ENCODE results near the gene RTRAF.
A peak's percentile ranks its signal among the peaks of the same experiment; 100 is the strongest.

Gene RTRAF

DNA sequence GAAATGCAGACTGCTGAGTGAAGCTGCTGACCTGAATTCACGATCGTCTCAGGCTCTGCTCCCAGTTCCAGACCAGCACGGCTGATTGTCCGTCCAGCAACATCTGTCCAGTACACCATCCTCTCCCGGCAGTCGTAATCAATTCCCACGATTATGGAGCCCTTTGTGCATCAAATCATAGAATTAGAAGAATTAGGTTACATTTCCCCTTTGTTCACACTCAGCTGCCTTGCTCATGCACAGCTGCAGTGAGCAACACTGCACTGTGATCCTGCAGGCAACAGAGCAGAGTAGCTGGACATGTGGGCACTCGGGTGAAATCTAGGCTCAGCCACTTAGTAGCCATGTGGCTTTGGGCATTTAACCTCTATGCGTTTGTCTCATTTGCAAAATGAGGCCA, 22.2 kb downstream of the RTRAF start:
- DNase-seq (ENCODE audit: insufficient read length, low spot score) (no peak), FAIRE-seq (no peak)
- TF ChIP-seq, protein P1, sequence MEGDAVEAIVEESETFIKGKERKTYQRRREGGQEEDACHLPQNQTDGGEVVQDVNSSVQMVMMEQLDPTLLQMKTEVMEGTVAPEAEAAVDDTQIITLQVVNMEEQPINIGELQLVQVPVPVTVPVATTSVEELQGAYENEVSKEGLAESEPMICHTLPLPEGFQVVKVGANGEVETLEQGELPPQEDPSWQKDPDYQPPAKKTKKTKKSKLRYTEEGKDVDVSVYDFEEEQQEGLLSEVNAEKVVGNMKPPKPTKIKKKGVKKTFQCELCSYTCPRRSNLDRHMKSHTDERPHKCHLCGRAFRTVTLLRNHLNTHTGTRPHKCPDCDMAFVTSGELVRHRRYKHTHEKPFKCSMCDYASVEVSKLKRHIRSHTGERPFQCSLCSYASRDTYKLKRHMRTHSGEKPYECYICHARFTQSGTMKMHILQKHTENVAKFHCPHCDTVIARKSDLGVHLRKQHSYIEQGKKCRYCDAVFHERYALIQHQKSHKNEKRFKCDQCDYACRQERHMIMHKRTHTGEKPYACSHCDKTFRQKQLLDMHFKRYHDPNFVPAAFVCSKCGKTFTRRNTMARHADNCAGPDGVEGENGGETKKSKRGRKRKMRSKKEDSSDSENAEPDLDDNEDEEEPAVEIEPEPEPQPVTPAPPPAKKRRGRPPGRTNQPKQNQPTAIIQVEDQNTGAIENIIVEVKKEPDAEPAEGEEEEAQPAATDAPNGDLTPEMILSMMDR (IDR thresholded peaks at IDR 0.05; ENCODE audit: insufficient read depth, missing control alignments): no peak

DNA sequence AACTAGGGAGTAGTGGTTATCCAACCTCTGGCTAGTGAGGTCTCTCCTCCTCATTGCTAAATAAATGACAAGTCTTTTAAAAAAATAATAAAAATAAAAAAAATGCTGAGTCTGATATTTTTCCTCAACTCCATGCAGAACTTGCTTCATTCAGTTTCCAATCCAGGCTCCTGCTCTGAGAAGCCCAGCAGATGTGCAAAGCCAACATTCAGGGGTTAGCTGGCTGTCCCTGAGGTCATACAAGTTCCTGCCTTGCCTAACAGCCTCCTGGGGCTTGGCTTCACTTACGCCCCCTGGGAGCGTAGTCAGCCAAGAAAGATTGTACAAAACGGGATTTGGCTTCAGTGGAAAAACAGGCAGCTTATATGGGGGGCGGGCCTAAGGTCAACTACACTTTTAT, 23.3 kb downstream of the RTRAF start:
- TF ChIP-seq, protein P1 (IDR thresholded peaks at IDR 0.05; ENCODE audit: insufficient read depth, missing control alignments): no peak
- no peak for FAIRE-seq

GRCh38 chr14:52013984-52014600, 24.7 kb downstream of the RTRAF start:
- TF ChIP-seq, protein P1 (IDR thresholded peaks at IDR 0.05; ENCODE audit: insufficient read depth, missing control alignments): peak; percentile 34
- FAIRE-seq (no peak), DNase-seq (ENCODE audit: insufficient read length, low spot score) (no peak)

More for the DNA sequence above, 23.3 kb downstream of the RTRAF start:
- DNase-seq (ENCODE audit: insufficient read length, low spot score): no peak

DNA sequence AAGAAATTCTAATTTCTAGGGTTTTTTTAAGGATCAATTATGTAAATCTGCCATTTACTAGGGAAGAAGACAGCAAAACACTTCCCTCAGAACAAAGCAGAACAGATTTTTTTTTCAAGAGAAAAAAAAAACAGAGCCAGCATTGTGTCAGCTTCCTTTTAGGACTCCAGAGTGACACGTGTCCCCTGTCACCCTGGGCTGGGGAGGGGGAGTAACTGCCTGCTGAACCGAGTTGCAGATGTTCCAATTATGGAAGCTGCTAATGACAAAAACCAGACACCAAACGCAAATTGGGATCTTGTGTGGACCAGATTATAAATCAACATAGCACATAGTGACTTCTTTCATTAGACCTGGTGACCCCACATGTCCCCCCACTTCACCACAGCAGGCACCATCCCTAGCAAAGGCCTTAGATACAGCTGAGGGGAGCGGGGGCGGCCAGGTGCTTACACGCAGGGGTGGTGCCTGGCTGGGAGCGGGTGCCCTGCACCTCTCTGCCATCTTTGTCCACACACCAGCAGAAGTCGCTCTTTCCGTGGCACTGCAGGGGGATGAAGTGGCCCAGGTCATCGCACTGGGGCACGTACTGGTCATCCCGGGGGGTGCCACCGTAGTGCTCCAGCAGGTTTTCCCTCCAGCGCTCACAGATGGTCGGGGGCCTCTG, 25.4 kb downstream of the RTRAF start:
- DNase-seq (ENCODE audit: insufficient read length, low spot score) (no peak), FAIRE-seq (no peak)
- TF ChIP-seq, protein P1 (IDR thresholded peaks at IDR 0.05; ENCODE audit: insufficient read depth, missing control alignments): no peak

DNA sequence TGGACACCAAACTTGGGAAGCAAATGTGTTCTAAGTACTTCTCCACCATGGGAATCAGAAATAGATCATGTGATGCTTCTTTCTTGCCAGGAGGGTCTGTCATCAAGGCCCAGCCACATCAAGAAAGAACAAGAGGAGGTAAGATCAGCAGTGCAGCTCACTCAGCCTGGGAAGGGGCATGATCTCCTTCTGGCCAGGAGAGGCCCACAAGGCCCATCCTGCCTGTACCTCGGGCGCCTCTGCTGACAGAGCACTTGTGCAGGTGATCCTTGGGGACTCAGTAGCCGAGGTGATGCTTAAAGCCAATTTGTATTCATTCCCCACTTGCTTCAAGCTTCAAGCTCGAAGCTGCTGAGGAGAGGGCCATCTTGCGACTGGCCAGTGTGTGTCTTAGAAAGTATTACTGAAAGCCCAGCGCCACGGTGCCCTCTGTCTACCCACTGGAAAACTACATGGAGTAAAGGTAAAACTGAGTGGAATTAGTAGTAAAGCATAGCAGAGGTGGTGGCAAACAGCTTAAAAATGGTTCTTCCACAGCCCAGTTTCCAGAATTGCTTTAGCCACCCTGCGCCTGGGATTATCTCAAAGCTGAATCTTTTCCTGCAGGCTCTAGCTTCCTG, 26.2 kb downstream of the RTRAF start:
- TF ChIP-seq, protein P1 (IDR thresholded peaks at IDR 0.05; ENCODE audit: insufficient read depth, missing control alignments): peak; percentile 32
- no peak for FAIRE-seq
- no peak for DNase-seq (ENCODE audit: insufficient read length, low spot score)

DNA sequence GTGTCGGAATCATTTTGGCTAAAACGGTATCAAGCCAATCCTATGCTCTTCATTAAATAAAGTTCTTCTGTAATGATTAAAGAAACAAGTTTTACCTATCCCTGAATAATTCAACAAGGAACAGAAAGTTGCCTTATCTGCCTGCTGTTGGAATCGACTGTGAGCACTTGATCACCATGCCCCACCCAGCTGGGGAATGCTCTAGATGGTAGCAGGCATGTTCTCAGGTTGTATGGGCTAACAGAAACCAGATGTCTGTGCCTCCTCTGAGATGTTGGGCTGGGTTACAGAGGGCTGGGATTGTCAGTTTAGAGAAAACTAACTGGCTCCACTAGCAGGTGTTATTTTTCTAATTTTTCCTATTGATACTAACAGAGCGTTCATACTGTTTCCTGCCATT, 28.9 kb downstream of the RTRAF start:
- FAIRE-seq: no peak
- TF ChIP-seq, protein P1 (IDR thresholded peaks at IDR 0.05; ENCODE audit: insufficient read depth, missing control alignments): no peak
- no peak for DNase-seq (ENCODE audit: insufficient read length, low spot score)

DNA sequence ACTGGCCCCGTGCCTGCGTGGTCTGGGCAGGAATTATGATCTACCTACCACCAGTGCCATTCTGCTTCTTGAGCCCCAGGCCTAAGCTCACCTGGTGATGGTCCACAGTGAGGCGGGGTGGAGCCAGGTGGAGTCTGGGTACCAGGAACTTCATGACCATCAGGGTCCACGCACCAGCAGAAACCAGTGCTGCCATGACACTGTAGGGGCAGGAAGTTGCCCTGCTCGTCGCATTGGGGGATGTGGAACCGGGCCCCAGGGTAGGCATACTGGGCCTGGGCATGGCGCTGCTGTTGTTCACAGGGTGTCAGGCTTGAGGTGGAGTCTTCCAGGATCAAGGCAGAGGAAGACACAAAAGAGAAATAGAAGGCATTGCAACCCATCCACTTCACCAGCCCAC, 29.6 kb downstream of the RTRAF start:
- no peak for FAIRE-seq
- DNase-seq (ENCODE audit: insufficient read length, low spot score): no peak
- TF ChIP-seq, protein P1 (IDR thresholded peaks at IDR 0.05; ENCODE audit: insufficient read depth, missing control alignments): no peak
